B cell (primary cell): ENCODE measurements around the gene MYMK. TPM values are rescaled to one million over a fixed set of nuclear protein-coding genes. Genes with fewer than 3 reads are reported as not detected.

Experiments
- ATAC-seq: fragments of 200-7000 bp; cut with Tn5 transposase; one replicate; pipeline ENCODE4 v1.10.0; 2021; ENCODE audit warnings: low read depth, mild to moderate bottlenecking, moderate number of reproducible peaks, moderate library complexity
- CTCF ChIA-PET: fragments of 350-600 bp; sonication (Branson Sonifier 250); formaldehyde crosslinking; loops from one replicate; lab custom pipeline; 2021; ENCODE audit warnings: antibody characterized with exemption, inconsistent platforms; lab: Charles Lee
- POLR2A ChIA-PET: fragments of 350-600 bp; sonication (Branson Sonifier 250); formaldehyde crosslinking; loops from one replicate; lab custom pipeline; 2021; ENCODE audit warnings: antibody characterized with exemption; lab: Charles Lee
- DNase-seq: peaks from one replicate; pipeline ENCODE4 v3.0.0; 2013
- H2AFZ ChIP-seq: 2 replicates; pipeline ENCODE4 v1.6.1; 2012; ENCODE audit warnings: mild to moderate bottlenecking, low read depth, low read length; ENCODE audit not compliant: insufficient read depth, poor library complexity, severe bottlenecking
- H3K27ac ChIP-seq, 2 donors: 1 replicate in 1 of 2; 2 replicates in 1 of 2; pipeline ENCODE4 v1.5.1; 2012 to 2013; ENCODE audit warnings: low read length in 2 of 2, mild to moderate bottlenecking in 2 of 2, moderate library complexity in 1 of 2
- H3K27me3 ChIP-seq, 4 experiments: fragments of 200-600 bp in 1 of 4; sonication (generic) in 1 of 4; replicated peaks in 1 of 4; 1 replicate in 2 of 4; 2 replicates in 2 of 4; pipeline versions ENCODE4 v1.6.1 to v1.7.0; 2013 to 2016; ENCODE audit warnings: low read length in 3 of 4, mild to moderate bottlenecking in 2 of 4, mixed read lengths in 1 of 4, moderate library complexity in 1 of 4; ENCODE audit not compliant: insufficient read depth in 4 of 4, control insufficient read depth in 3 of 4; ENCODE audit errors: control extremely low read depth in 1 of 4
- H3K36me3 ChIP-seq, 2 experiments: replicated peaks in 1 of 2; 1 replicate in 1 of 2; 2 replicates in 1 of 2; pipeline versions ENCODE4 v1.6.1 to v1.7.1; 2013; ENCODE audit warnings: low read length in 1 of 2; ENCODE audit not compliant: insufficient read depth in 2 of 2, control insufficient read depth in 1 of 2; ENCODE audit errors: control extremely low read depth in 1 of 2, extremely low read depth in 1 of 2
- H3K4me1 ChIP-seq, 2 donors: fragments of 200-600 bp in 1 of 2; sonication (generic) in 1 of 2; 1 replicate in 1 of 2; 2 replicates in 1 of 2; pipeline versions ENCODE4 v1.5.1 to v1.6.1; 2013 to 2017; ENCODE audit warnings: low read length in 2 of 2; ENCODE audit not compliant: control insufficient read depth in 2 of 2, insufficient read depth in 2 of 2
- H3K4me2 ChIP-seq: replicated peaks from 2 replicates; pipeline ENCODE3; 2012; ENCODE audit warnings: mild to moderate bottlenecking, low read depth, low read length; ENCODE audit not compliant: poor library complexity, severe bottlenecking
- H3K4me3 ChIP-seq, 5 experiments: fragments of 200-600 bp in 1 of 5; sonication (generic) in 1 of 5; 1 replicate in 3 of 5; 2 replicates in 2 of 5; pipeline versions ENCODE4 v1.5.1 to v1.7.0; 2011 to 2016; ENCODE audit warnings: low read length in 4 of 5, mild to moderate bottlenecking in 4 of 5, low read depth in 2 of 5, control low read depth in 1 of 5, moderate library complexity in 1 of 5; ENCODE audit not compliant: insufficient read depth in 1 of 5; ENCODE audit errors: control extremely low read depth in 1 of 5, extremely low read depth in 1 of 5
- H3K79me2 ChIP-seq: fragments of 200-600 bp; sonication (generic); one replicate; pipeline ENCODE4 v1.6.0; 2016; ENCODE audit warnings: low read length; ENCODE audit not compliant: control insufficient read depth, insufficient read depth
- H3K9ac ChIP-seq: fragments of 200-600 bp; sonication (generic); 2 replicates; pipeline ENCODE4 v1.6.1; 2017; ENCODE audit warnings: mild to moderate bottlenecking, low read length, moderate library complexity
- H3K9me3 ChIP-seq, 3 donors: one replicate each; pipeline versions ENCODE4 v1.6.1 to v1.7.1; 2013; ENCODE audit warnings: low read length in 2 of 3; ENCODE audit not compliant: control insufficient read depth in 2 of 3, insufficient read depth in 1 of 3; ENCODE audit errors: control extremely low read depth in 1 of 3
- H4K20me1 ChIP-seq: 2 replicates; pipeline ENCODE4 v1.6.0; 2012; ENCODE audit warnings: mild to moderate bottlenecking, low read length; ENCODE audit not compliant: insufficient read depth, control insufficient read depth, poor library complexity, severe bottlenecking
- H3K27ac Mint-ChIP-seq: one replicate; pipeline ENCODE4 v1.8.0; 2021; ENCODE audit warnings: mixed read lengths
- H3K27me3 Mint-ChIP-seq: one replicate; pipeline ENCODE4 v1.8.0; 2021; ENCODE audit warnings: mixed read lengths
- H3K4me1 Mint-ChIP-seq: one replicate; pipeline ENCODE4 v1.8.0; 2021; ENCODE audit warnings: mixed read lengths
- H3K4me3 Mint-ChIP-seq: one replicate; pipeline ENCODE4 v1.8.0; 2021; ENCODE audit warnings: mixed read lengths
- H3K9me3 Mint-ChIP-seq: one replicate; pipeline ENCODE4 v1.8.0; 2022; ENCODE audit warnings: mixed read lengths; ENCODE audit not compliant: insufficient read depth
- EZH2 ChIP-seq: IDR thresholded peaks from 2 replicates; pipeline ENCODE4 v1.6.1; 2012; ENCODE audit warnings: borderline replicate concordance, low read depth, mild to moderate bottlenecking, moderate library complexity, low read length; ENCODE audit not compliant: insufficient read depth, poor library complexity, severe bottlenecking
- WGBS: methylation state at CpG from one replicate; pipeline ENCODE4 v1.1.5; 2013; ENCODE audit warnings: missing lambda C conversion rate; ENCODE audit not compliant: insufficient coverage; 5-methylcytosine and 5-hydroxymethylcytosine counted together
- intact Hi-C: fragments of 100-400 bp; cut with micrococcal nuclease; formaldehyde crosslinking; loops from one replicate; pipeline ENCODE4 v1.10.0; 2022
- polyA plus RNA-seq: library from polyadenylated mRNA; depleted of rRNA; stranded (reverse); fragments of >200 nt; gene quantifications from 2 replicates; pipeline ENCODE4 v1.2.3, GENCODE V29; 2012
- total RNA-seq, 2 donors: library from RNA; stranded (reverse); fragments of 120-200 nt in 1 of 2; gene quantifications; 1 replicate in 1 of 2; 2 replicates in 1 of 2; pipeline versions ENCODE4 v1.2.3 to v1.2.4, GENCODE V29; 2013 to 2022
- TF ChIP-seq, protein P1 (sequence below): fragments of 200-600 bp; IDR thresholded peaks from one replicate; pipeline ENCODE4 v1.8.0; 2022; ENCODE audit warnings: antibody characterized with exemption, mild to moderate bottlenecking

Gene MYMK
- total and polyA plus RNA-seq, 2 donors (not counting 1 experiment from before 2014, with no cell fraction given): not detected

- Histone ChIP-seq H3K4me3 (no peak overlapping the region), H3K9ac (no peak overlapping the region), H3K79me2 (no peaks in the 10 kb centered on the region), H3K27me3 (peaks cover 0 to 4% (median 0%) of the 10 kb centered on the region in 4 experiments), H2AFZ (no peak overlapping the region), H3K4me2 (no peak overlapping the region), H3K36me3 (no peaks in the 10 kb centered on the region), H4K20me1 (no peaks in the 10 kb centered on the region), H3K9me3 (peaks cover 0 to 1% (median 0%) of the 10 kb centered on the region in 3 donors), H3K27ac (no peak overlapping the region), H3K4me1 (no peaks in the 10 kb centered on the region)
- intact Hi-C loops: no loop called here
- Mint-ChIP-seq H3K27ac (no peak overlapping the region), H3K4me1 (no peaks in the 10 kb centered on the region), H3K9me3 (no peaks in the 10 kb centered on the region), H3K27me3 (peaks cover 8% of the 10 kb centered on the region), H3K4me3 (no peak overlapping the region)
- DNase-seq: no peak
- WGBS: 77% methylated on average over 8 of the region's 8 CpGs
- ChIA-PET POLR2A (no interaction called here), CTCF (no interaction called here)
- ATAC-seq: no peak
- no peak for TF ChIP-seq EZH2
- TF ChIP-seq, protein P1, sequence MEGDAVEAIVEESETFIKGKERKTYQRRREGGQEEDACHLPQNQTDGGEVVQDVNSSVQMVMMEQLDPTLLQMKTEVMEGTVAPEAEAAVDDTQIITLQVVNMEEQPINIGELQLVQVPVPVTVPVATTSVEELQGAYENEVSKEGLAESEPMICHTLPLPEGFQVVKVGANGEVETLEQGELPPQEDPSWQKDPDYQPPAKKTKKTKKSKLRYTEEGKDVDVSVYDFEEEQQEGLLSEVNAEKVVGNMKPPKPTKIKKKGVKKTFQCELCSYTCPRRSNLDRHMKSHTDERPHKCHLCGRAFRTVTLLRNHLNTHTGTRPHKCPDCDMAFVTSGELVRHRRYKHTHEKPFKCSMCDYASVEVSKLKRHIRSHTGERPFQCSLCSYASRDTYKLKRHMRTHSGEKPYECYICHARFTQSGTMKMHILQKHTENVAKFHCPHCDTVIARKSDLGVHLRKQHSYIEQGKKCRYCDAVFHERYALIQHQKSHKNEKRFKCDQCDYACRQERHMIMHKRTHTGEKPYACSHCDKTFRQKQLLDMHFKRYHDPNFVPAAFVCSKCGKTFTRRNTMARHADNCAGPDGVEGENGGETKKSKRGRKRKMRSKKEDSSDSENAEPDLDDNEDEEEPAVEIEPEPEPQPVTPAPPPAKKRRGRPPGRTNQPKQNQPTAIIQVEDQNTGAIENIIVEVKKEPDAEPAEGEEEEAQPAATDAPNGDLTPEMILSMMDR: no peak
Observed at GRCh38 chr9:133517711-133518110, 7.0 kb downstream of the MYMK start.

GRCh38 chr9:133516961-133517350 is 7.8 kb downstream of the MYMK start:
- ChIA-PET POLR2A (no interaction called here), CTCF (no interaction called here)
- no peaks in the 10 kb centered on the region for H4K20me1 ChIP-seq
- H2AFZ ChIP-seq: no peak overlapping the region
- no peak overlapping the region for H3K4me3 ChIP-seq
- no peak overlapping the region for H3K4me3 Mint-ChIP-seq
- H3K36me3 ChIP-seq: no peaks in the 10 kb centered on the region
- H3K4me1 Mint-ChIP-seq: no peaks in the 10 kb centered on the region
- peaks cover 0 to 5% (median 0%) of the 10 kb centered on the region in 3 donors for H3K9me3 ChIP-seq
- DNase-seq: no peak
- H3K4me1 ChIP-seq: no peaks in the 10 kb centered on the region
- WGBS: 91% methylated on average over 8 of the region's 9 CpGs
- no peak overlapping the region for H3K4me2 ChIP-seq
- H3K27ac Mint-ChIP-seq: no peak overlapping the region
- TF ChIP-seq, protein P1: no peak
- no peak for TF ChIP-seq EZH2
- no peak overlapping the region for H3K9ac ChIP-seq
- peaks cover 8% of the 10 kb centered on the region for H3K27me3 Mint-ChIP-seq
- no peaks in the 10 kb centered on the region for H3K79me2 ChIP-seq
- no peak overlapping the region for H3K27ac ChIP-seq
- no peaks in the 10 kb centered on the region for H3K9me3 Mint-ChIP-seq
- ATAC-seq: no peak
- intact Hi-C loops: no loop called here
- peaks cover 0 to 4% (median 0%) of the 10 kb centered on the region in 4 experiments for H3K27me3 ChIP-seq
